Neuronal stem cell (in vitro differentiated cells): ENCODE data around the gene ZFAND3.

Experiments
- DNase-seq: peaks from one replicate; pipeline ENCODE4 v3.0.0-alpha.2; 2013; ENCODE audit warnings: low spot score
- H2AFZ ChIP-seq: one replicate; pipeline ENCODE4 v1.6.1; 2013; ENCODE audit warnings: mild to moderate bottlenecking, low read length, inconsistent platforms
- H2AK5ac ChIP-seq: 2 replicates; pipeline ENCODE4 v1.6.1; 2013; ENCODE audit warnings: low read depth, mild to moderate bottlenecking, inconsistent platforms, low read length, moderate library complexity, mixed read lengths
- H2BK120ac ChIP-seq: 2 replicates; pipeline ENCODE4 v1.6.1; 2013; ENCODE audit warnings: low read depth, mild to moderate bottlenecking, inconsistent platforms, low read length, moderate library complexity, mixed read lengths
- H2BK12ac ChIP-seq: one replicate; pipeline ENCODE4 v1.6.1; 2013; ENCODE audit warnings: low read length, inconsistent platforms
- H2BK15ac ChIP-seq: 2 replicates; pipeline ENCODE4 v1.6.1; 2013; ENCODE audit warnings: mild to moderate bottlenecking, low read length, inconsistent platforms, mixed read lengths
- H2BK5ac ChIP-seq: one replicate; pipeline ENCODE4 v1.6.1; 2013; ENCODE audit warnings: inconsistent platforms, mild to moderate bottlenecking, low read length, moderate library complexity
- H3K14ac ChIP-seq: one replicate; pipeline ENCODE4 v1.6.1; 2013; ENCODE audit warnings: low read length, inconsistent platforms
- H3K18ac ChIP-seq: 2 replicates; pipeline ENCODE4 v1.6.1; 2013; ENCODE audit warnings: low read length, inconsistent platforms
- H3K23ac ChIP-seq: 2 replicates; pipeline ENCODE4 v1.6.1; 2013; ENCODE audit warnings: low read depth, mild to moderate bottlenecking, mixed read lengths, low read length, inconsistent platforms; ENCODE audit not compliant: poor library complexity
- H3K27ac ChIP-seq: replicated peaks from 3 replicates; pipeline ENCODE4 v1.5.1; 2013; ENCODE audit warnings: low read length, inconsistent platforms
- H3K27me3 ChIP-seq, 3 experiments: 2 replicates each; pipeline ENCODE4 v1.6.1; 2013; ENCODE audit warnings: low read length in 3 of 3, mild to moderate bottlenecking in 2 of 3, inconsistent platforms in 1 of 3, low read depth in 1 of 3, mixed read lengths in 1 of 3, moderate library complexity in 1 of 3; ENCODE audit not compliant: control insufficient read depth in 3 of 3, insufficient read depth in 3 of 3
- H3K36me3 ChIP-seq, 2 donors: replicated peaks in 1 of 2; 2 replicates each; pipeline ENCODE4 v1.6.1; 2013; ENCODE audit warnings: low read length in 2 of 2; ENCODE audit not compliant: control insufficient read depth in 2 of 2, insufficient read depth in 2 of 2
- H3K4ac ChIP-seq: 2 replicates; pipeline ENCODE4 v1.6.1; 2013; ENCODE audit warnings: inconsistent platforms, mild to moderate bottlenecking, low read length, moderate library complexity
- H3K4me1 ChIP-seq, 2 donors: 1 replicate in 1 of 2; 2 replicates in 1 of 2; pipeline ENCODE4 v1.6.1; 2013; ENCODE audit warnings: low read length in 2 of 2, low read depth in 1 of 2; ENCODE audit not compliant: control insufficient read depth in 2 of 2, insufficient read depth in 1 of 2
- H3K4me2 ChIP-seq: one replicate; pipeline ENCODE4 v1.6.1; 2013; ENCODE audit warnings: mild to moderate bottlenecking, low read length, inconsistent platforms; ENCODE audit not compliant: insufficient read depth, poor library complexity, severe bottlenecking
- H3K4me3 ChIP-seq, 2 donors: 2 replicates each; pipeline ENCODE4 v1.5.1; 2013; ENCODE audit warnings: low read length in 2 of 2, mild to moderate bottlenecking in 2 of 2, inconsistent platforms in 1 of 2, moderate library complexity in 1 of 2
- H3K79me1 ChIP-seq: one replicate; pipeline ENCODE4 v1.6.1; 2013; ENCODE audit warnings: low read depth, mild to moderate bottlenecking, inconsistent platforms, low read length, moderate library complexity
- H3K9ac ChIP-seq: one replicate; pipeline ENCODE4 v1.6.1; 2013; ENCODE audit warnings: mild to moderate bottlenecking, low read depth, low read length, inconsistent platforms; ENCODE audit not compliant: poor library complexity
- H3K9me3 ChIP-seq, 2 donors: replicated peaks in 1 of 2; 2 replicates each; pipeline versions ENCODE3 to v1.6.1; 2013; ENCODE audit warnings: low read length in 2 of 2, mild to moderate bottlenecking in 2 of 2, inconsistent platforms in 1 of 2, low read depth in 1 of 2, mixed read lengths in 1 of 2, moderate library complexity in 1 of 2; ENCODE audit not compliant: control insufficient read depth in 2 of 2, insufficient read depth in 1 of 2
- H4K8ac ChIP-seq: one replicate; pipeline ENCODE4 v1.6.1; 2013; ENCODE audit warnings: low read depth, mild to moderate bottlenecking, inconsistent platforms, low read length, moderate library complexity
- H4K91ac ChIP-seq: one replicate; pipeline ENCODE4 v1.6.1; 2013; ENCODE audit warnings: low read length, low read depth, mild to moderate bottlenecking, inconsistent platforms; ENCODE audit not compliant: poor library complexity
- WGBS, 2 donors: extraction: QIAGEN DNeasy Blood & Tissue Kit; methylation state at CpG; one replicate each; pipeline ENCODE4 v1.1.7; 2013; ENCODE audit warnings: missing lambda C conversion rate in 2 of 2, mixed read lengths in 1 of 2; ENCODE audit not compliant: insufficient read length in 2 of 2, insufficient replicate concordance in 1 of 2; ENCODE audit errors: extremely low coverage in 2 of 2; 5-methylcytosine and 5-hydroxymethylcytosine counted together

ZFAND3 gene

GRCh38 chr6:38110481-38110971 lies 291.0 kb downstream of the ZFAND3 start:
- no peak overlapping the region for H4K91ac ChIP-seq
- no peak overlapping the region for H3K14ac ChIP-seq
- H2BK15ac ChIP-seq, result no peak overlapping the region
- H3K4me3 ChIP-seq, result no peak overlapping the region
- H3K36me3 ChIP-seq, result peaks cover 4 to 7% of the 10 kb centered on the region in 2 donors
- no peak overlapping the region for H3K23ac ChIP-seq
- DNase-seq, result no peak
- H3K79me1 ChIP-seq, result no peaks in the 10 kb centered on the region
- H2BK5ac ChIP-seq, result no peak overlapping the region
- H3K9me3 ChIP-seq, result no peaks in the 10 kb centered on the region
- H2BK12ac ChIP-seq, result no peak overlapping the region
- H3K4me2 ChIP-seq, result no peak overlapping the region
- no peak overlapping the region for H4K8ac ChIP-seq
- H3K9ac ChIP-seq, result no peak overlapping the region
- no peak overlapping the region for H3K27ac ChIP-seq
- no peak overlapping the region for H3K18ac ChIP-seq
- WGBS, 2 donors, result no CpG with 5 or more reads among the region's 8 CpGs
- H2BK120ac ChIP-seq, result no peak overlapping the region
- no peak overlapping the region for H2AK5ac ChIP-seq
- no peaks in the 10 kb centered on the region for H3K27me3 ChIP-seq
- H3K4me1 ChIP-seq, result peaks cover 3 to 5% of the 10 kb centered on the region in 2 donors
- H3K4ac ChIP-seq, result no peak overlapping the region
- no peak overlapping the region for H2AFZ ChIP-seq

- no peak overlapping the region for H2BK12ac ChIP-seq
- no peak overlapping the region for H3K4me3 ChIP-seq
- H3K4me2 ChIP-seq, result no peak overlapping the region
- H3K27me3 ChIP-seq, result no peaks in the 10 kb centered on the region
- no peak overlapping the region for H3K18ac ChIP-seq
- no peak overlapping the region for H3K4ac ChIP-seq
- H3K4me1 ChIP-seq, result peaks cover 3 to 5% of the 10 kb centered on the region in 2 donors
- no peaks in the 10 kb centered on the region for H3K9me3 ChIP-seq
- H3K36me3 ChIP-seq, result peaks cover 7 to 14% of the 10 kb centered on the region in 2 donors
- H3K9ac ChIP-seq, result no peak overlapping the region
- no peak overlapping the region for H2AFZ ChIP-seq
- no peaks in the 10 kb centered on the region for H3K79me1 ChIP-seq
- H4K91ac ChIP-seq, result no peak overlapping the region
- no peak overlapping the region for H2BK5ac ChIP-seq
- H2BK15ac ChIP-seq, result no peak overlapping the region
- H4K8ac ChIP-seq, result no peak overlapping the region
- H2BK120ac ChIP-seq, result no peak overlapping the region
- no peak overlapping the region for H3K14ac ChIP-seq
- no peak overlapping the region for H2AK5ac ChIP-seq
- WGBS, 2 donors, result no CpG with 5 or more reads among the region's 5 CpGs
- no peak for DNase-seq
- no peak overlapping the region for H3K27ac ChIP-seq
- no peak overlapping the region for H3K23ac ChIP-seq
These were observed 292.7 kb downstream of the ZFAND3 start for GRCh38 chr6:38112181-38112580.

GRCh38 chr6:38113825-38114576 lies 294.5 kb downstream of the ZFAND3 start:
- Histone ChIP-seq H2BK15ac (no peak overlapping the region), H3K4me1 (peaks cover 3 to 5% of the 10 kb centered on the region in 2 donors), H3K18ac (no peak overlapping the region), H3K79me1 (no peaks in the 10 kb centered on the region), H3K9me3 (no peaks in the 10 kb centered on the region), H3K4me2 (no peak overlapping the region), H3K4me3 (no peak overlapping the region), H2BK12ac (no peak overlapping the region), H2AK5ac (no peak overlapping the region), H3K27ac (no peak overlapping the region), H2BK5ac (no peak overlapping the region), H4K91ac (no peak overlapping the region), H3K4ac (no peak overlapping the region), H2AFZ (no peak overlapping the region), H4K8ac (no peak overlapping the region), H3K23ac (no peak overlapping the region), H3K14ac (no peak overlapping the region), H3K9ac (no peak overlapping the region), H2BK120ac (no peak overlapping the region), H3K36me3 (peaks cover 4 to 24% of the 10 kb centered on the region in 2 donors), H3K27me3 (no peaks in the 10 kb centered on the region)
- WGBS, 2 donors, result no CpG with 5 or more reads among the region's 4 CpGs
- DNase-seq, result no peak

GRCh38 chr6:38114976-38115625 lies 295.6 kb downstream of the ZFAND3 start:
- Histone ChIP-seq H3K23ac (no peak overlapping the region), H2BK5ac (no peak overlapping the region), H3K18ac (no peak overlapping the region), H3K27me3 (no peaks in the 10 kb centered on the region), H3K79me1 (no peaks in the 10 kb centered on the region), H4K91ac (no peak overlapping the region), H3K9me3 (no peaks in the 10 kb centered on the region), H2BK120ac (no peak overlapping the region), H3K36me3 (peaks cover 4 to 34% of the 10 kb centered on the region in 2 donors), H3K9ac (no peak overlapping the region), H2AFZ (no peak overlapping the region), H3K27ac (no peak overlapping the region), H2AK5ac (no peak overlapping the region), H3K4me2 (no peak overlapping the region), H2BK12ac (no peak overlapping the region), H4K8ac (no peak overlapping the region), H3K4me3 (no peak overlapping the region), H3K4ac (no peak overlapping the region), H3K14ac (no peak overlapping the region), H2BK15ac (no peak overlapping the region), H3K4me1 (peaks cover 3 to 5% of the 10 kb centered on the region in 2 donors)
- no peak for DNase-seq
- no CpG with 5 or more reads among the region's 2 CpGs for WGBS, 2 donors
